HG02981 (cell line): Measurements from ENCODE around the gene SLITRK3.
A peak's percentile ranks its signal among the peaks of the same experiment; 100 is the strongest.
"Not testable (repeated sequence)": the region's sequence is repeated elsewhere in the genome, so short reads cannot be mapped to it uniquely, and the experiment has no call there.

Experiments used
- ATAC-seq: cut with Tn5 transposase; IDR thresholded peaks from one replicate; pipeline ENCODE4 v1.9.1; 2021; ENCODE audit warnings: mild to moderate bottlenecking, moderate library complexity; ENCODE audit not compliant: unreplicated experiment

The SLITRK3 gene

DNA sequence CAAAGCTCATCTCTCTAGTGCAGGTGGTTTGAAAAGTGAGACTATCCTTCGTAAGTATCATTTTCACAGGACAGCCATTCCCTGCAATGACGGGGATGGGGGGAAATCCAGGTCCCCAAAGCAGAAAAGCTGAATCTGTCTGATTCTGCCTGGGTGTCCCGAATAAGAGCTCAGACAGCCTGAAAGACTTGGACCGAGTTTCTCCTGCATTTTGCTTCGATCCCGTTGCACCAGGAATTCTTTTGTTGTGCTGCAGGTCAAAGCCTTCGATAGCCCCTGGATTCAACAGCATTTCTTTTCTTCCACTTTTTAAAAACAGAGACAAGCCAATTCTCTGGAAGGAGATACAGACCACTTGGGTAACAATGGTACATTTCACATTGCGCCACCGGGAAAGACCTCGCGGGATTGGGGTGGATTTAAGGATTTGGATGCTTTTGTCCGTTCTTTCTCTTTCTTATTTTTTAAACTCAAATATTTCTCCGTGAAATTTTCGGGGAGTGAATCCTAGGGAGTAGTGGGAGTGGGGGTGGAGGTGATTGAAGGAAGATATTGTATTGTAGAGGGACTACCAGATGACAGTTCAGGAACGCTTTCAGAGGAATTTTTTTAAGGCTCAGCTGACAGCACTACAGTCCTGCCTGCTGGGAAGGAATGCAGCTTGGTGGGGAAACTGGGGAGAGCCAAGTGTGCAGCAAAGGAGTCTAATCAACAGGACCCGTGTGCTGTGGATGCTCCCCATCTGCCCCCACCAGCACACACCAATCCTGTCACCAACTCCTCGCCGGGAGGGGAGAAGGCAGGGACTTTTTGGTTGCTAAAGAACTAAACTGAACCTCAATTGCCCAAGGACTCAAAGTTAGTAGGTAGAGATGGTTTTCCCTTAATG is 2.6 kb downstream of the SLITRK3 start:
- ATAC-seq = no peak

DNA sequence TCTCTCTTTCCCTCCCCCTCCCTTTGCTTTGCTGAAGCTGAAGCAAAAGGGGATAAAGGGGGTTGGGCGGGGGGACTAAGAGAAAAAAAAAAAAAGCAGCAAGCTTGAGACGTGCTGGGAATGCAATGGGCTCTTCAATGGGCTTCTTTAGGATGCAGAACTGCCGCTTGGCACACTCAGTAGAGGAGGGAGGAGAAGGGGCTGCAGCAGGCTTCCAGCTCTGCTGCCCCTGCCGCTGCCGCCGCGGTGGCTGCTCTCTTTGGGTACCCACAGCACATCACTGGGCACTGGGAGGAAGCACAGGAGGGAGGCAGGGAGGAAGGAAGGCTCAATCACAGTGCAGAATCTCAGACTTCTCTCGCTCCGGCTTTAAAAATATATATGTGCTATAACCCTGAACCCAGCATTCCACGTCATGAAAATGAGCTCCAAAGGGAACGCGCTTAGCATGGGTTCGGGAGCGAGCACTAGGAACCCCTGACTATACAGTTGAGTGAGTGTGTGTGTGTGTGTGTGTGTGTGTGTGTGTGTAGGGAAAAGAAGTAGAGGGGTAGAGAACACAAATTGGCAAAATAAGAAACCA is 3.5 kb downstream of the SLITRK3 start:
- no peak for ATAC-seq

DNA sequence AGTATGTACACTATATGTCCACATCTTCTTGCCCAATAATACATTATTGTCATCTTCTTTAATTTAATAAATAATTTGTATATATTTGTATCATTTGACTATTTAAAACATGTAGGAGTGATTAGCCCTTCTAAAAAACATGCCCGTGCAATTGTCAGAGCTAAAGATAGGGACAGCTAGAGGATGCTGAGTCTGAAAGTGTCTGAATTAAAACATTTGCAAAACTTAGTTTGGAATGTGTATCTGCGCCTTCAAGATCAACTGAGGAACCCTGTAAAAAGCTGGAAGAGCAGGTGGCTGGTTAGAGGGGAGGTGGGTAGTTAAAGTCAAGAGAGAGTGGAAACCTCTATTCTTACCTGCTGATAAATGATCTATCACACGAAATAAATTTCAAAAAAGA is 4.7 kb downstream of the SLITRK3 start:
- no peak for ATAC-seq

DNA sequence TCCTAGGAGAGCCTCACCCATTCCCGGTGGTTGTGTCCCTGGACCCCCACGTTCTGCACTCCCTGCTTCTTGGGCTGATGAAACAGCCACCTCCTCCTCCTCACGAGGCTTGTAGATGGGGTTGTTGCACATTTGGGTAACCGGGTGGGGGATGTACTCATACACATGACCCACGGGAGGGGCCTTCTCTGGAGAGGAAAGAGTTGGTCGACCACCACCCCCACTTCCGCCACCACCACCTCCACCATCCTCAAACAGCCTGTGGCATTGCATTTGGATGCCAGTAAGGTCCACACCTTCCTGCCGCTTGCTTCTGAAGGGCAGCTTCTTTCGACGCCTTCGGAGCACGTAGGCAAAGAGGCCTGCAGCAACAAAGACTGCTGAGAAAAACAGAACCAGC is 7.7 kb downstream of the SLITRK3 start:
- no peak for ATAC-seq

DNA sequence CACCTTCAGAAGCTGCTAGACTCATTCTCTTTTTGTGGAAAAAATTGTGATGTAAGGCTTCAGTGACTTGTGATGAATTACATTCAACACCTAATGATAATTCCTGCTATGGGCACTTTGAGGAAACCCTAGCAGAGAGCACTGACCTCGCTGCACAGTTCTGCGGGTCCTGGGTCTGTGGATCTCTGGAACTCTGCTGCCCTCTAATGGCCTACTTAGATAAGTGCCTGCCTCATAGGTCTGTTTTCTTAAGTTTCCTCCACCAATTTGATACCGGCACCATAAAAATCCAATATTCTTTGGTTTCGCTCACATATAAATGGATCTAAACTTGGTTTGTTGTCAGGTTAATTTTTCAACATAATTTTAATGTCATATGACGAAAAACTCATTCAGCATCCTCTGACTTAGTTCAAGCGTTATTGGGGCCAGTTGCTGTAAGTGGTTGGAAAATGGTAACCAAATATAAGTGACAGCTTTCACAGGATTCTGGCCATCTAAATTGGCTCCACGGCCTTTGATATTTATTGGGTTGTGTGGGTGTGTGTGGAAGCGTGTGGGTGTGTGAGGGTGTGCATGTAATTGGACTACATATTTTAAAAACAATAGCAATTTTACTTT is 10.4 kb downstream of the SLITRK3 start:
- peak; percentile 97 for ATAC-seq

DNA sequence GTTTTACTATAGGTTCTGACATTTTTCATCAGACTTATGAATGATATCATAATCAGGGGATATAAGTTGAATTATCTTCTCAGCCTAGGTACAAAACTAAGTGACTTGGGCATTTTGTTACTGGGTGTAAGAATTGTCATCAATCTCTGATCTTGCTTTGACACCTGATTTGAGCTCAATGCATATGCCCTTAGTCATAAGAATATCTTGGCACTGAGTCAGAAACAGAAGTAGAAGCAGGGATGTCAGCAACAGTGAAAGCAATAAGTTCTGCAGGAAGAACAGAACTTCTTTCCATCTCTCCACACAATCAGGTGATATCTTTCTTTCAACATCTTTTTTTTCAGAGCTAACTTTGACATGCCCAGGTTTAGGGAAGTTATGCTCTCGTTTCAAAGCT is 14.6 kb downstream of the SLITRK3 start:
- ATAC-seq = no peak

DNA sequence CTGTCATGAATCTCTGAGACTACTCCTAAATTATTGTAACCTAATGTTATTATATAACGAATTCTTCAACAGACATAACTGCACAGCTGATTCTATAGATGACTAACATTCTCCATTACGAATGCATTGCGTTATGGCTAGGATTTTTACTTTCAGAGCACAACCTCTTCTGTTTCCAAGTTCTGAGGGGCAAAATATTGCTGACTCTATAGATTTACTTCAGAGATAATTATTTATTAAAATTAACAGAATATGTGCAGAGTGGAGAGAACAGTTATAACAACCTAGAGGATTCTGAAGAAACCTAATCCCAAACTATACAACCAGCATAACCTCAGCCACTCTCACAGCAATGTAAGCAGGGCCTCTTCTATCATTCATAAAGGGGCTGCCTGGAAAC is 25.9 kb downstream of the SLITRK3 start:
- ATAC-seq = no peak

DNA sequence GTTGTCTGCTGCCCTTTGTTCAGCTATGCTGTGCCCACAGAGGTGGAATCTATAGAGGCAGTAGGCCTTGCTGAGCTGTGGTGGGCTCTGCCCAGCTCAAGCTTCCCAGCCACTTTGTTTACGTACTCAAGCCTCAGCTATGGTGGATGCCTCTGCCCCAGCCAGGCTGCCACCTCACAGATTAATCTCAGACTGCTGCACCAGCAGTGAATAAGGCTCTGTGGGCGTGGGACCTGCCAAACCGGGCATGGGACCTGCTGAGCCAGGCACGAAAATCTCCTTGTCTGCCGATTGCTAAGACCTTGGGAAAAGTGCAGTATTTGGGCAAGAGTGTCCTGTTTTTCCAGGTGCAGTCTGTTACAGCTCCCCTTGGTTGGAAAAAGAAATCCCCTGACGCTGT is 26.8 kb downstream of the SLITRK3 start:
- no peak for ATAC-seq

DNA sequence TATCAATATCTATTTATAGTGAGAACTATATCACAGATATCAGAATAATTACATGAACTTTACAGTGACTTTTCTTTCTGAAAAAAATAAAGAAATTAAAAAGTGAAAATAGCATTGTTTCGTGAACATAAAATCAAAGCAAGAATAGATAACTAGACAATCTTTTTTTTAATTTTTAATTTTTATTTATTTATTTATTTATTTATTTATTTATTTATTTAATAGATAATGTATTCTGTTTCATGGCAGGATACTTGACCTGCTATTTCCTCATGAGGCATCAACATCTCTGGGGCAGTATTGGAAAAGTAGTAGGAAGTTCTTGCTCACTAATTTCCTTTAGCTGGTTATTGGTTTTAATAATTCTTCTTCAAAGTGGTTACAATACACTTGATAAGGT is 33.3 kb downstream of the SLITRK3 start:
- ATAC-seq = no peak

DNA sequence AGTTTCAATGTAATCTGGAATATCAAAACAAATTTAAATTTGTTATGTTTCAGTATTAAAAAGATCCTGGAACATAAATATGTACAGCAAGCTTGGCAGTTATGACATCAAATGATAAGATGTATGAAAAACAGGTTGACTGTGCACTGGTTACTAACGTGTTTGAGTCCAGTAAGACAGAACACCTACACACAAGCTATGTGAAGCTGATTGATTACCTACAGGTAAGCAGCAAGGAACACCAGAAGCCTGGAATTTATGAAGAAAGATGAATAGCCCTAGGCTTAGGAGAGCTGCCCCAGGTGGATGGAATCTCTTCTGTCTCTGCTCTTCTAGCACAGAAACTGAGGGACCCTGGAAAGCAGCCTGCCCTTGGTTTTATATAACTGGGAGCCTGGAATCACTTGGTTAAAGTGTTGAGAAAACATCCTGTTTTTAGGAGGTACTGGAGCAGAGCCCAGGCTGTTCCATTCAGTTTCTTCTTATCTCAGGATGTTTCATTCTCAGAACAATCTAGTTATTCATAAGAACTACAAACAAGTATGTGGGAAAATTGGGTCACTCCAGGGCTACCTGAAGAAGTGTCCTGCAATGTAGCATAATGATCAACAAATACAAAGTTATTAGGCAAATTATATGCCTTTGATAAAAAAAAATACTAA is 36.3 kb downstream of the SLITRK3 start:
- ATAC-seq = no peak

DNA sequence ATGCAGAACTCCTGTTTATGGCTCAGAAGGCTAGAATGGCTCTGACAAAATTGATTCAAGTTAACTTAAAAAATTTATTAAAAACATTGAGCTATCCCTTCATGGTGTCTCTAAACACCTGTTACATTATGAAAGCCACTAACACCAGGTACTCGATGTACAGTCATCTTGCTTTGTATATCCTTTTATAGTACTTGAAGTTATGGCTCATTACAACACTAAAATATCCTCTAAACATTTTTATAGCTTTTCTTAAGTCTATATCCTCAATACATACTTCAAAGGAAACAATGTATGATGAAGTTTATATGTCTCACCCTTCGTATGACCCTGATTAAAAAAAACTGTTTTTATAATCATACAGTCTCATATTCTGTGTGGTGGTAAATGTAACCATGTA is 38.2 kb downstream of the SLITRK3 start:
- ATAC-seq = no peak

DNA sequence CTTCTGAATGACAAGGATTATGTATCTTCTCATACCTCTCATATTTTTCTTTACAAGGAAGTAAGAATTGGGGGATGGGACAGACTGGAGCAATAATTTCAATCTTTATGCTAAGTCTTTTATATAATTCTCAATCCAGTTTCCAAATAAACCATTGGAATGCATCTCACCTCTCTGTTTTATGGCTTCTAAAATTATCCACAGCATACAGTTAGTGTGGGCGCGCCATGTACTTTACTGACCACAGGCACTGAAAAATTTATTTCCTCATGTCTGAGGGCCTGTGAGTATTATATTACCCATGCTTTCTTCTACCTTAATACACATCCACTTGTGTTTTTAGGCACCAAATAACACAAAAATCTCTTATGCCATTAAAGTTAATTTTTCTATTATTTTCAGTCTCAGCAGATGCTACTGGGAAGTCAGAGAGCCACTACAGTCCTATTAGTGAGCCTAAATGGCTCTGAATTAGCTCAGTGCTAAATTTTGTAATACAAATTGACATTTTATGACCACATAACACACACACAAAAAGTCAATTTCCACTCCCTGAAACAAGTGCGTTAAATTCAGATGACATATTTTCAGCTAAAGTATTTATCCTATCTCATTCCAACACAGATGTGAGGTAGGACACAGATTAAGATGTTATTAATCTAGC is 39.3 kb downstream of the SLITRK3 start:
- ATAC-seq = no peak

DNA sequence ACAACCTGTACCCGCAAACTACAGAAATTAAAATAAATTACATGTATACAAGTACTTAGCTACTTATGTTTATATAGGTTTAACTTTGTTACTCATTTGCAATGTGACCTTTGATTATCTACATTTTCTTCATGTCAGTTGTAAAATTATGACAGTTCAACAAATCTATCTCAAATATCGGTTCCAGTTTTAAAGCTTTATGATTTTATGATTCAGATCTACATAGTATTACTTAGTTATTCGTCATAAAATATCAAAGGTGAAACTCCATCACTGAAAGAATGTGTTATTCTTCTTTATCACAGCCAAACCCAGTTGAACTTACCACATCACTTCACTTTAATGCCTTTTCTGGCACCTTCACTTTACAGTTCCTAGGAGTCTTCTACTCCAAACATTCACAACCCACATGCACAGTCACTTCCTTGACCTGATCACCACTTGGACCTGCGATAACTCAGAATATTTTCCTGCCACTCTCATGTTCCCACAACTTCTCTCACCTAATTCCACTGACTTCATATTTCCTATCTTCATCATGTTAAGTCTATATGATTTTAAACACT is 47.2 kb downstream of the SLITRK3 start:
- ATAC-seq = no peak

DNA sequence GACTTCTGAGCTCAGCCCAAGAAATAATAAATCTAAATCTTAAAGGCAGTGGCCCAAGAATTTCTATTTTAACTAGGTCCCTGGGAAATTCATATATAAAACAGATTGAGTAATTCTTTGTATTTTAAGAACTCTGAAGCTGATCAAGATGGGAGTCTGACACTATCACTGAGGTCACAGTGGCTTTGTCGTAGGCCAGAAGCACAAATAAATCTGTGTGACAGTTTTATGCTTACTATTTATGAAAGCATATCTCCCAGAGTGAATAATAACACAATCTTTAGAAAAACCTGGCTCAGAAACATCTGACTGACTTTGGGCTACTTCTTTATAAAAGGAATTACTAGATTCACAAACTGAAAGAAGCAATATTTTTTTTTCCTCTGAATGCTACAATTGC is 51.9 kb downstream of the SLITRK3 start:
- ATAC-seq = no peak

DNA sequence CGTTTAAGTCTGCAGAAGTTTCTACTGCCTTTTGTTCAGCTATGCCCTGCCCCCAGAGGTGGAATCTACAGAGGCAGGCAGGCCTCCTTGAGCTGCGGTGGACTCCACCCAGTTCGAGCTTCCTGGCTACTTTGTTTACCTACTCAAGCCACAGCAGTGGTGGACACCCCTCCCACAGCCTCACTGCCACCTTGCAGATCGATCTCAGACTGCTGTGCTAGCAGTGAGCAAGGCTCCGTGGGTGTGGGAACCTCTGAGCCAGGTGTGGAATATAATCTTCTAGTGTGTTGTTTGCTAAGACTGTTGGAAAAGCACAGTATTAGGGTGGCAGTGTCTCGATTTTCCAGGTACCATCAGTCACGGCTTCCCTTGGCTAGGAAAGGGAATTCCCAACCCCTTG is 56.3 kb downstream of the SLITRK3 start:
- ATAC-seq = not testable (repeated sequence)
